GM23248 (cell line): Measurements from ENCODE around the gene BTBD17. TPM values are rescaled to one million over a fixed set of nuclear protein-coding genes. Genes with fewer than 3 reads are reported as not detected.

Experiments
- DNase-seq: peaks from one replicate; pipeline ENCODE4 v3.0.0-alpha.2; 2015
- H2AFZ ChIP-seq: fragments of 200-600 bp; sonication (generic); 2 replicates; pipeline ENCODE4 v1.6.1; 2016; ENCODE audit warnings: antibody characterized with exemption
- H3F3A ChIP-seq: fragments of 200-600 bp; sonication (generic); 2 replicates; pipeline ENCODE4 v1.6.1; 2016; ENCODE audit warnings: mild to moderate bottlenecking, antibody characterized with exemption, mixed run types; ENCODE audit not compliant: insufficient read depth
- H3K27ac ChIP-seq: fragments of 200-600 bp; sonication (generic); 2 replicates; pipeline ENCODE4 v1.5.1; 2016; ENCODE audit warnings: mild to moderate bottlenecking
- H3K27me3 ChIP-seq: fragments of 200-600 bp; sonication (generic); replicated peaks from 2 replicates; pipeline ENCODE4 v1.6.1; 2016; ENCODE audit warnings: mild to moderate bottlenecking; ENCODE audit not compliant: insufficient read depth
- H3K36me3 ChIP-seq: fragments of 200-600 bp; sonication (generic); 2 replicates; pipeline ENCODE4 v1.6.1; 2016; ENCODE audit warnings: low read depth, mild to moderate bottlenecking
- H3K4me1 ChIP-seq: fragments of 200-600 bp; sonication (generic); 2 replicates; pipeline ENCODE4 v1.6.1; 2016; ENCODE audit warnings: mild to moderate bottlenecking; ENCODE audit not compliant: insufficient read depth
- H3K4me2 ChIP-seq: fragments of 200-600 bp; sonication (generic); one replicate; pipeline ENCODE4 v1.6.1; 2016; ENCODE audit warnings: mild to moderate bottlenecking; ENCODE audit not compliant: unreplicated experiment
- H3K4me3 ChIP-seq: fragments of 200-600 bp; sonication (generic); 2 replicates; pipeline ENCODE4 v1.5.1; 2016; ENCODE audit warnings: mild to moderate bottlenecking
- H3K79me2 ChIP-seq: fragments of 200-600 bp; sonication (generic); 2 replicates; pipeline ENCODE4 v1.6.1; 2016; ENCODE audit warnings: mild to moderate bottlenecking; ENCODE audit not compliant: insufficient read depth
- H3K9ac ChIP-seq: fragments of 200-600 bp; sonication (generic); 2 replicates; pipeline ENCODE4 v1.6.1; 2016; ENCODE audit warnings: mild to moderate bottlenecking
- H3K9me2 ChIP-seq: fragments of 200-600 bp; sonication (generic); 2 replicates; pipeline ENCODE4 v1.6.1; 2016; ENCODE audit warnings: mixed run types, mild to moderate bottlenecking, moderate library complexity; ENCODE audit not compliant: insufficient read depth
- H3K9me3 ChIP-seq: fragments of 200-600 bp; sonication (generic); one replicate; pipeline ENCODE4 v1.6.1; 2017; ENCODE audit warnings: low read depth
- H4K20me1 ChIP-seq: fragments of 200-600 bp; sonication (generic); 2 replicates; pipeline ENCODE4 v1.6.0; 2016; ENCODE audit not compliant: insufficient read depth
- EZH2 ChIP-seq: fragments of 200-600 bp; sonication (generic); IDR thresholded peaks from 2 replicates; pipeline ENCODE4 v1.6.1; 2018; ENCODE audit warnings: antibody characterized with exemption, mild to moderate bottlenecking; ENCODE audit not compliant: insufficient read depth, poor library complexity, severe bottlenecking
- EZH2phosphoT487 ChIP-seq: fragments of 200-600 bp; sonication (generic); IDR thresholded peaks from 2 replicates; pipeline ENCODE4 v1.6.1; 2018; ENCODE audit warnings: antibody characterized with exemption, moderate library complexity, mild to moderate bottlenecking, low read depth; ENCODE audit not compliant: insufficient read depth
- WGBS, 2 experiments: methylation state at CpG; one replicate each; pipeline ENCODE4 v1.1.6; 2015 to 2017; ENCODE audit warnings: low lambda C conversion rate in 2 of 2, low coverage in 1 of 2; ENCODE audit errors: missing lambda C conversion rate in 2 of 2; 5-methylcytosine and 5-hydroxymethylcytosine counted together
- in situ Hi-C: fragments of 300-500 bp; cut with MboI; formaldehyde crosslinking; loops from 2 replicates; pipeline ENCODE4 v1.15.0; 2020
- polyA plus RNA-seq: library from polyadenylated mRNA; unstranded; fragments of >200 nt; fragmentation: Nextera tagmentation; extraction: Ambion mirVana; gene quantifications from 2 replicates; pipeline ENCODE4 v1.2.1, GENCODE V29; 2016
- total RNA-seq: library from RNA; depleted of rRNA; stranded (reverse); fragments of >200 nt; shearing (Covaris generic); gene quantifications from 2 replicates; pipeline ENCODE4 v1.2.3, GENCODE V29; 2014

Gene BTBD17
- total and polyA plus RNA-seq, 2 experiments from 2014 or later, result 0.10 TPM; not detected in 1

GRCh38 chr17:74402048-74402447, 40.4 kb upstream of the BTBD17 start:
- WGBS, 2 experiments, result 62 to 77% methylated on average over 7 of the region's 7 CpGs
- H3K36me3 ChIP-seq, result no peaks in the 10 kb centered on the region
- TF ChIP-seq EZH2phosphoT487 (no peak), EZH2 (no peak)
- H3K4me2 ChIP-seq, result no peak overlapping the region
- no peak overlapping the region for H2AFZ ChIP-seq
- H3K4me1 ChIP-seq, result no peaks in the 10 kb centered on the region
- H4K20me1 ChIP-seq, result no peaks in the 10 kb centered on the region
- no peaks in the 10 kb centered on the region for H3K9me3 ChIP-seq
- H3K27ac ChIP-seq, result no peak overlapping the region
- H3F3A ChIP-seq, result no peaks in the 10 kb centered on the region
- no peak overlapping the region for H3K4me3 ChIP-seq
- peaks cover 8% of the 10 kb centered on the region; the same call in 1 of the 2 replicates for H3K27me3 ChIP-seq
- H3K79me2 ChIP-seq, result no peaks in the 10 kb centered on the region
- in situ Hi-C loops, result no loop called here
- H3K9me2 ChIP-seq, result no peaks in the 10 kb centered on the region
- DNase-seq, result no peak
- no peak overlapping the region for H3K9ac ChIP-seq

GRCh38 chr17:74396567-74396966, 34.9 kb upstream of the BTBD17 start:
- Histone ChIP-seq H3F3A (peaks cover 4% of the 10 kb centered on the region; the same call in 1 of the 2 replicates), H3K9me2 (no peaks in the 10 kb centered on the region), H4K20me1 (no peaks in the 10 kb centered on the region), H3K4me3 (no peak overlapping the region), H3K4me1 (no peaks in the 10 kb centered on the region), H2AFZ (no peak overlapping the region), H3K9me3 (no peaks in the 10 kb centered on the region), H3K27ac (no peak overlapping the region), H3K9ac (no peak overlapping the region), H3K27me3 (no peaks in the 10 kb centered on the region; the same call in 1 of the 2 replicates), H3K79me2 (no peaks in the 10 kb centered on the region), H3K4me2 (no peak overlapping the region), H3K36me3 (no peaks in the 10 kb centered on the region)
- no peak for DNase-seq
- in situ Hi-C loops, result no loop called here
- 77 to 80% methylated on average over 4 of the region's 4 CpGs for WGBS, 2 experiments
- TF ChIP-seq EZH2phosphoT487 (no peak), EZH2 (no peak)

- H3K36me3 ChIP-seq, result no peaks in the 10 kb centered on the region
- no peaks in the 10 kb centered on the region for H4K20me1 ChIP-seq
- in situ Hi-C loops, result no loop called here
- H3K9me2 ChIP-seq, result no peaks in the 10 kb centered on the region
- TF ChIP-seq EZH2phosphoT487 (no peak), EZH2 (no peak)
- no peak overlapping the region for H3K4me3 ChIP-seq
- no peak overlapping the region for H3K27ac ChIP-seq
- H3K9ac ChIP-seq, result no peak overlapping the region
- DNase-seq, result no peak
- H3K4me2 ChIP-seq, result no peak overlapping the region
- no peaks in the 10 kb centered on the region for H3K9me3 ChIP-seq
- H3K4me1 ChIP-seq, result no peaks in the 10 kb centered on the region
- H3F3A ChIP-seq, result peaks cover 4% of the 10 kb centered on the region; the same call in 1 of the 2 replicates
- no peak overlapping the region for H2AFZ ChIP-seq
- H3K79me2 ChIP-seq, result no peaks in the 10 kb centered on the region
- WGBS, 2 experiments, result 83% methylated on average over 7 of the region's 7 CpGs
- H3K27me3 ChIP-seq, result no peaks in the 10 kb centered on the region; the same call in 1 of the 2 replicates
These were observed 33.3 kb upstream of the BTBD17 start for GRCh38 chr17:74394977-74395376.

- Histone ChIP-seq H4K20me1 (no peaks in the 10 kb centered on the region), H3K4me2 (no peak overlapping the region), H3K27me3 (no peaks in the 10 kb centered on the region; the same call in 1 of the 2 replicates), H3F3A (peaks cover 4% of the 10 kb centered on the region; the same call in 1 of the 2 replicates), H3K9me3 (no peaks in the 10 kb centered on the region), H3K9me2 (no peaks in the 10 kb centered on the region), H3K27ac (no peak overlapping the region), H3K9ac (no peak overlapping the region), H2AFZ (no peak overlapping the region), H3K4me3 (no peak overlapping the region), H3K36me3 (no peaks in the 10 kb centered on the region), H3K4me1 (no peaks in the 10 kb centered on the region), H3K79me2 (no peaks in the 10 kb centered on the region)
- TF ChIP-seq EZH2phosphoT487, result no peak
- no peak for TF ChIP-seq EZH2
- DNase-seq, result no peak
- WGBS, 2 experiments, result 55% methylated on average over 12 of the region's 12 CpGs
- in situ Hi-C loops, result no loop called here
These were observed 32.7 kb upstream of the BTBD17 start for GRCh38 chr17:74394275-74394950.
